ENCODE measurements around the gene CYBRD1.

DNA sequence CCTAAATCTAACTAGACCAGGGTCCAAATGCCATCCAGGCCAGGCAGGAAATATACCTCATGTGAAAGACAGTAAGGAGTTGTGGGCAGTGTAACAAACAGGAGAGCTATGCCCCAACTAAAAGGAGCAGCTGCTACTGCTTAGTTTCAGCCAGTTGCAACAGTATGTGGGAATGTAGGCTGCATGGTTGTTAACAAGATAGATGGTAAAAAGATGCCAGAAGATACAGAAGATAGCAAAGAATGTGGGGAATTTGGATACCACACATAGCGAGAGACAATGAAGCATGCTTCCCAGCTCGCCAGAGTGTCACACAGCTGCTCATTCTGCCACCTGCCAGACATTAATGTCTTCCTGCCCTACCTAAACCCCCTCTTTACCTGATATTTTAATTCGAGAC is 39.4 kb upstream of the CYBRD1 start:
- no peak for TF ChIP-seq CTCF (conservative IDR thresholded peaks at IDR 0.05 in 1 of 2, IDR thresholded peaks at IDR 0.05 in 1 of 2; ENCODE audit: low read depth in 1 of 2, low read length in 2 of 2)
- TF ChIP-seq EZH2 (IDR thresholded peaks at IDR 0.05; ENCODE audit: low read length, missing control alignments), result no peak
